MM.1S (cell line): ENCODE measurements around the gene CASKIN1.

ENCODE experiments used
- DNase-seq: peaks from one replicate; pipeline ENCODE4 v3.0.0-alpha.2; 2015
- H2AFZ ChIP-seq: fragments of 300-600 bp; sonication (generic); 2 replicates; pipeline ENCODE4 v1.6.0; 2016; ENCODE audit warnings: antibody characterized with exemption, low read length
- H3F3A ChIP-seq: fragments of 300-600 bp; sonication (generic); 2 replicates; pipeline ENCODE4 v1.6.1; 2016; ENCODE audit warnings: mild to moderate bottlenecking, antibody characterized with exemption, low read length, moderate library complexity, mixed read lengths; ENCODE audit not compliant: insufficient read depth
- H3K27ac ChIP-seq: fragments of 300-600 bp; sonication (generic); 2 replicates; pipeline ENCODE4 v1.5.1; 2016; ENCODE audit warnings: mild to moderate bottlenecking, low read length
- H3K27me3 ChIP-seq: fragments of 300-600 bp; sonication (generic); replicated peaks from 2 replicates; pipeline ENCODE4 v1.6.0; 2016; ENCODE audit warnings: low read length; ENCODE audit not compliant: insufficient read depth
- H3K36me3 ChIP-seq: fragments of 300-600 bp; sonication (generic); replicated peaks from 2 replicates; pipeline ENCODE4 v1.6.1; 2016; ENCODE audit warnings: mild to moderate bottlenecking, low read length, mixed read lengths; ENCODE audit not compliant: insufficient read depth
- H3K4me1 ChIP-seq: fragments of 300-600 bp; sonication (generic); 2 replicates; pipeline ENCODE4 v1.6.1; 2016; ENCODE audit warnings: low read length, mixed read lengths
- H3K4me2 ChIP-seq: fragments of 300-600 bp; sonication (generic); 2 replicates; pipeline ENCODE4 v1.6.0; 2016; ENCODE audit warnings: low read depth, low read length
- H3K4me3 ChIP-seq: fragments of 300-600 bp; sonication (generic); 2 replicates; pipeline ENCODE4 v1.5.1; 2016; ENCODE audit warnings: low read length, mixed read lengths
- H3K79me2 ChIP-seq: fragments of 300-600 bp; sonication (generic); 2 replicates; pipeline ENCODE4 v1.6.1; 2016; ENCODE audit warnings: mixed run types, low read length, mixed read lengths
- H3K9ac ChIP-seq: fragments of 300-600 bp; sonication (generic); 2 replicates; pipeline ENCODE4 v1.6.1; 2016; ENCODE audit warnings: low read length, mixed read lengths
- H3K9me2 ChIP-seq: fragments of 300-600 bp; sonication (generic); replicated peaks from 2 replicates; pipeline ENCODE4 v1.6.1; 2016; ENCODE audit warnings: mild to moderate bottlenecking, low read length, mixed read lengths; ENCODE audit not compliant: insufficient read depth
- H3K9me3 ChIP-seq: fragments of 300-600 bp; sonication (generic); replicated peaks from 2 replicates; pipeline ENCODE4 v1.6.1; 2016; ENCODE audit warnings: mild to moderate bottlenecking, low read length, mixed read lengths; ENCODE audit not compliant: insufficient read depth
- H4K20me1 ChIP-seq: fragments of 300-600 bp; sonication (generic); 2 replicates; pipeline ENCODE4 v1.6.1; 2016; ENCODE audit warnings: mild to moderate bottlenecking, low read length, moderate library complexity, mixed read lengths; ENCODE audit not compliant: insufficient read depth
- CTCF ChIP-seq: fragments of 300-600 bp; sonication (generic); IDR thresholded peaks from 2 replicates; pipeline ENCODE4 v1.5.1; 2016; ENCODE audit warnings: antibody characterized with exemption, low read length, mixed read lengths
- EZH2 ChIP-seq: fragments of 300-600 bp; sonication (generic); optimal IDR thresholded peaks from 2 replicates; pipeline ENCODE3; 2017; ENCODE audit warnings: low read depth, mild to moderate bottlenecking, antibody characterized with exemption, low read length, mixed read lengths
- EZH2phosphoT487 ChIP-seq: fragments of 300-600 bp; sonication (generic); IDR thresholded peaks from 2 replicates; pipeline ENCODE4 v1.6.1; 2018; ENCODE audit warnings: antibody characterized with exemption, low read length

CASKIN1 gene

GRCh38 chr16:2196162-2196980 lies at the start of gene CASKIN1:
Gene CASKIN1, minus strand, starts transcription at chr16:2196605. Its CDS starts 173 bp downstream, at chr16:2196432.
- no peaks in the 10 kb centered on the region for H3K9me3 ChIP-seq
- H3K79me2 ChIP-seq: no peaks in the 10 kb centered on the region
- H3K4me2 ChIP-seq: no peak within 1 kb of the TSS
- no peak within 1 kb of the TSS for H3K9ac ChIP-seq
- no peak within 1 kb of the TSS for H3K27ac ChIP-seq
- no peak for TF ChIP-seq CTCF
- H3K4me3 ChIP-seq: no peak within 1 kb of the TSS
- H3K4me1 ChIP-seq: no peaks in the 10 kb centered on the region
- H3K36me3 ChIP-seq: no peaks in the 10 kb centered on the region
- no peaks in the 10 kb centered on the region for H3K9me2 ChIP-seq
- H3F3A ChIP-seq: no peaks in the 10 kb centered on the region
- peaks cover 87% of the 10 kb centered on the region for H3K27me3 ChIP-seq
- H2AFZ ChIP-seq: no peak within 1 kb of the TSS
- H4K20me1 ChIP-seq: no peaks in the 10 kb centered on the region
- DNase-seq: no peak

- H3K4me1 ChIP-seq: no peaks in the 10 kb centered on the region
- no peaks in the 10 kb centered on the region for H3K27me3 ChIP-seq
- no peak overlapping the region for H3K27ac ChIP-seq
- no peak overlapping the region for H2AFZ ChIP-seq
- no peaks in the 10 kb centered on the region for H3K9me3 ChIP-seq
- H3K9me2 ChIP-seq: no peaks in the 10 kb centered on the region
- H3F3A ChIP-seq: peaks cover 4% of the 10 kb centered on the region
- TF ChIP-seq EZH2phosphoT487: no peak
- no peak for TF ChIP-seq CTCF
- TF ChIP-seq EZH2: no peak
- H3K4me2 ChIP-seq: no peak overlapping the region
- peaks cover 50% of the 10 kb centered on the region for H3K79me2 ChIP-seq
- H3K4me3 ChIP-seq: no peak overlapping the region
- H4K20me1 ChIP-seq: no peaks in the 10 kb centered on the region
- peaks cover 5% of the 10 kb centered on the region; the same call in 1 of the 2 replicates for H3K36me3 ChIP-seq
- no peak for DNase-seq
- no peak overlapping the region for H3K9ac ChIP-seq
Measured at GRCh38 chr16:2244926-2245795, 48.8 kb upstream of the CASKIN1 start.

GRCh38 chr16:2244301-2244700 lies 47.9 kb upstream of the CASKIN1 start:
- no peak for DNase-seq

More at GRCh38 chr16:2244301-2244700, 47.9 kb upstream of the CASKIN1 start:
- no peaks in the 10 kb centered on the region for H3K4me1 ChIP-seq
- no peak overlapping the region for H3K4me3 ChIP-seq
- peaks cover 5% of the 10 kb centered on the region; the same call in 1 of the 2 replicates for H3K36me3 ChIP-seq
- no peak overlapping the region for H2AFZ ChIP-seq
- no peaks in the 10 kb centered on the region for H3K9me3 ChIP-seq
- H3K79me2 ChIP-seq: peaks cover 42% of the 10 kb centered on the region
- H3K27me3 ChIP-seq: no peaks in the 10 kb centered on the region
- H3K9me2 ChIP-seq: no peaks in the 10 kb centered on the region
- no peak overlapping the region for H3K4me2 ChIP-seq
- TF ChIP-seq EZH2 (no peak), EZH2phosphoT487 (no peak), CTCF (no peak)
- H3K9ac ChIP-seq: no peak overlapping the region
- no peaks in the 10 kb centered on the region for H4K20me1 ChIP-seq
- H3F3A ChIP-seq: no peaks in the 10 kb centered on the region
- H3K27ac ChIP-seq: no peak overlapping the region
